HG03066 (cell line): Measurements from ENCODE around the gene CLIC1.

Experiments
- ATAC-seq: cut with Tn5 transposase; IDR thresholded peaks from one replicate; pipeline ENCODE4 v1.9.1; 2021; ENCODE audit warnings: low read depth; ENCODE audit not compliant: unreplicated experiment

The CLIC1 gene

DNA sequence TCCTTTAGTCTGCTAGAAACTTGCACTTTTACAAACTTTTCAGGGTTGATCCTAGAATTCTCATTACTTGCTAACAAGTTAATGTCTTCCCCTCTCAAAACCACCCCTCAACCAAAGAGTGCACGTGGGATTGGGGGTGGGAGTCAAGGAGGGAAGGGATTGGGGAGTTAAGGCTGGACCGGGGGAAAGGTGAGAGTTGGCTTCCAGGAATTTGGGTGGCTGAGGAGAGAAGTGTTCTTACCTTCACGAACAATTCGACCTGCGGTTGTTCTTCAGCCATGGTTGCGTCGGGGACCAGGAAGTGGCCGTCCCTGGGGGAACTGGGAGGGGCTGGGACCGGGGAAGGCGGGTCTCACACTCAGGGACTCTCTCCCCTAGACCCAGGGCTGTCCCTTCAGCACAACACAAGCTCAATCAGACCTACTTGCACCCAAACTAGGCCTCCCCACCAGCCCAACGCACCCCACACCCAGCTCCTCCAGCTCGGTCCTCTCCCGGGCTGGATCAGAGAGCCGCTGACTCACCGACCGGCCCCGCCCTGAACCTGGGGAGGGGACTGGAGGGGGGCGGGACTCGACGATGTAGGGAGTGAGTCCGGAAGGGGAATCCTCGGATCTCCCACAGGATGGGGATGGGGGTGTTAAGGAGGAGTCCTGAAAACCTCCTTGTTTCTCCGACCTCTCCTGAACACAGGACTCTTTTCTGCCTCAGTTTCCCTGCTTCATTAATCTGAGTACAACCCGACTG is at the start of gene CLIC1:
Gene CLIC1 (minus strand): TSS at position 510 of the 747 bp plus-strand sequence. CDS start 230 bp downstream, at position 280.
- no peak for ATAC-seq

DNA sequence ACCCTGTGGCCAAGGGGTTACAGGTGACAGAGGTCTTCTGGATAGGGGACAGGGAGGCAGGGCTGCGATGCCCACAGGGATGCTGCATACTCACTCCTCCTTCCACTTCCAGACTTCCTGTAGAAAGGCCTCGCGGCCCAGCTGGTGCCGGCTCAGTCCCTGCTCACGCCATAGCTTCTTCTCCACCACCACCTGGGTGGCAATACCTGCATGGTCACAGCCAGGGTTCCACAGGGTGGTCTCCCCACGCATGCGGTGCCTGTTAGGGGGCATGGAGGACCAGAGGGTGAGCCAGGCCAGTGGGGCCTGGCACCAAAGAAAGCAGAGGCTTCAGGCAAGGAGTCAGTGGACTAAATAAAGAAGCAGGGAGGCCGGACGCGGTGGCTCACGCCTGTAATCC is 49.1 kb upstream of the CLIC1 start:
- no peak for ATAC-seq

DNA sequence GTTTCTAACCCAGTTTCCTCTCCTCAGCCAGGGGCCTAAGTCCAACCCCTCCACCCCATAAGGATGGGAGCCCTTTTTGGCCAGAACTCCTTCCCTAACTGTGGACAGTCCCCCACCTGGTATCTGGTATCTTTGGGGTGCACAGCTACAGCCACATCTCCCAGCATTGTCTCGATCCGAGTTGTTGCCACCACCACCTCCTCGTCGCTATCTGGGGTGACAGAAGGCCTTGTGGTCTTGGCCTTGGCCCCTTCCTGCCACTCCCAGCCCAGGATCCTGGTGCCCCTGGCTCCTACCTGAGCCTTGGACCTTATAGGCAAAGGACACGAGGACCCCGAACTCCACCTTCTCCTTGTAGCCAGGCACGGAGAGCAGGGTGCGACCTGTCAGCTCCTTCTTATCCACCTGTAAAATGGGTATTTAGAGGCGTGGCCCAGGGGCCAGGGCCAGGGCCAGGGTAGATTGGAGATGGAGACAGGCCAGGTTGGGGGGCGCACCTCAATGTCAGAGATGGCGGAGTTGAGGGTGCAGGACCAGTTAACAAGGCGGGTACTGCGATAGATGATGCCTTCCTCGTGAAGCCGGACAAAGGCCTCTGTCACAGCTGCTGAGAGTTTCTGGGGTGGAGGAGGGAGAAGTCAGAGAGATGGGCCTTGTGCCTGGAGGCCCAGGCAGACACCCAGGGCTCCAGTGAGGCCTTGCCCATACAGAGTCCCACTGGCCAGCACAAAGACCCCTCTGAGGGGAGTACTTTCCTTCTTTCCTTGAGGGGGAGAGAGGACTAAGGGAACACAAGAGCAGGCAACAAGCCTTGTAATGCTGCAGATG is 48.0 kb upstream of the CLIC1 start:
- ATAC-seq: no peak

DNA sequence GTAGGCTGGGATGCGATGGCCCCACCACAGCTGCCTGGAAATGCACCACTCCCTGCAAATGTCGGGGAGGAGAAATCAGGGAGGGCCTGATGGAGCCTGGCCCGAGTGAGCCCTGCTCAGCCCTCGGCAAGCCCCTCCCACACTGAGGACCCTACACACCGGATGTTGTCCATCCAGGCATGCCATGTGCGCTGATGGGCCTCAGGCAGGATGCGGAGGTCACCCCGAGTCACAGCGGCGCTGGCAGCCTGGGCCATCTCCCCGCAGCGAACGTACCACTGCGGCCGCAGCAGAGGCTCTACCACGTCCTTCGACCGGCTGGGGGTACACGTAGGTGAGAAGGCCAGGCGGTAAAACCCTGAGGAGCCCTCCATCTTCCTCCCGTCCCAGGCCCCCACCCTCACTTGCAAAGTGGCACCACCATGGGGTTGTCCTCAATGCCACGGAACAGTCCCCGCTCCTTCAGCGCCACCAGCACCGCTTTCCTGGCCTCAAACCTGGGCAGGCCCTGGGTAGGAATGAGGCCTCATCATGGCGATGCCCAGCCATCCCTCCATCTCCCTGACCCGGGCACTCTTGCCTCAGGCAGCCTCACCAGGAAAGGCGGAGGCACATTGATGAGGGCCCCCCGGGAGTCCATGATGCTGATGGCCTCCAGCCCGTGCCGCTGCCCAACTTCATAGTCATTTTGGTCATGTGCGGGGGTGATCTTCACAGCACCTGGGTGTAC is 46.0 kb upstream of the CLIC1 start:
- no peak for ATAC-seq

DNA sequence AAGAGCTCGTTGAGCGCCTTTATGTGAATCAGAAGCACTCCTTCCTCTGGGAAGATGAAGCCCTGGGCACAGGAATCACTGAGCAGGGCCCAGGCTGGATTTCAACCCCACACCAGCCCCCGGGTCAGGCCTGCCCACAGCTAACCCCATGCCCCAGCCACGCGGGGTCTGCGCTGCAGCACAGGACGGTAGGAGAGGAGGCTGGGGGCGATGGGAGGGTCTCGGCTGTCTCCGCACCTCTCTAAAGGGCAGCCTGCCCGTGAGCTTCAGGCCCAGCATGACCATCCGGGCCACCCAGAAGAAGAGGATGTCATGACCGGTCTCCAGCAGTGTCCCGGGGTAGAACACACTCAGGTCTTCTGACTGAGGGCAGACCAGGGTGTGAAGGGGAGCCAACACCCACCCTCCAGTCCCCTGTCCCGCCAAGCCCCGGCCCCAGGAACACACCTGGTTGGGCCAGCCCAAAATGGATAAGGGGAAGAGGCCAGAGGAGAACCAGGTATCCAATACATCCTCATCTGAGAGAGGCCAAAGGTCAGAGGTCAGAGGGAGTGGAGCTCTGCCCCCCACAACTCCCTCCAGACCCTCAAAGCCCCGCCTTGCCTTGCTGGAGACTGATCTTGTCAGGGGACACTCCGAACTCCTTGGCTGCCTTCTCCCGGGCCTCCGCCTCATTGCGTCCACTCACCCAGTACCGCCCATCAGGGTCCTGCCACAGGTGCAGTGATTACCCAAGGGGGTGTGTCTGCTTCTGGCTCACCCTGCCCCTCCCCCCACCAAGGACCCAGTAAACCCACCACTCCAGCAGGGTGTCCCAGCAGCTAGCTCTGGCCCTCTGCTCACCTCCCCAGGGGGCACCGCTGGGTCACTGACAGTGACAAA is 45.2 kb upstream of the CLIC1 start:
- no peak for ATAC-seq

DNA sequence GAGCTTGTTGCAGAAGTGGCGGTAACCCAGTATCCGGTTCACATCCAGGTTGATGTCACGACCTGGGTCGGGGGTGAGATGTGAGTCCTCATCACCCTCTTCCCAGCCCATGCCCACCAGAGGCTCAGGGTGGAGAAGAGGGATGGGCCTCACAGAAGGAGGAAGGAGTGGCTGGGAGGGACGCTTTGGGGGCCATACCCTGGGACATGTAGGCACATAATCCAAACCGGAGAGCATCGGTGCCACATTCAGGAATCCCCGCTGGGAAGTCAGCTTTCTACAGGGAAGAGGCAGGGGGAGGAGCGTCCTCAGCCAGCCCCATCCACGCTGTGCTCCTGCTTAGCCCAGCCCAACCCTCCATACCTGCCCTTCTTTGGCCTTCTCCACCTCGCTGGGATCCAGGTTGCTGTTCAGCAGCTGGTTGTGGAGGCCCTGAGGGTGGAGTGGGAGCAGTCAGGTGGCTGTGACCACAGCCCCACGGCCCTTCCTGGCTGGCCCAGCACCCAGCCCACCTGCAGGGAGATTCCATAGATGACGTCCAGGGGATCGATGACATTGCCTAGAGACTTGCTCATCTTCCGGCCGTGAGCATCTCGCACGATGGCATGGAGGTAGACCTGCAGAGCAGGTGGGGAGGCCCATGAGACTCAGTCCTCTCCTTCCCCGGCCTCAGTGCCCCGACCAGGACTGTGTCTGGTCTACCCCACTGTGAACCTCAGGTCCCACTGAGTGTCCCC is 44.3 kb upstream of the CLIC1 start:
- ATAC-seq: no peak

DNA sequence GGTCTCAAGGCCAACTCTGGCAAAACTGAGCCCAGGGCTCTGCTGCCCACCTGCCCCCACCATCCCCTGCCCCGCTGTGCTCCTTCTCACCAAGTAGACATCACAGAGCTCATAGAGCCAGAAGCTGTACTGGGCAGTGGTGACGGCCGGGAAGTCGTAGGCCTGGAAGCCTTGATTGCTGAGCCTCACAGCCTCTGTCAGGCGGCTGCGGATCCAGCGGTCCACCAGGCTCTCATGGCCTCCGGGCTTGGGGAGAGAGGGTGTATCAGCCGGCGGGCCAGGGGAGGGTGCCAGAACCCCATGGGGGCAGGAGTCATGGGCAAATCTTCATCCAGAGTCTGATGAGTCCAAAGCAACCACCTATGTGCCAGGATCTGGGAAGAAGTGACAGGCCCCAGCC is 43.6 kb upstream of the CLIC1 start:
- ATAC-seq: no peak

DNA sequence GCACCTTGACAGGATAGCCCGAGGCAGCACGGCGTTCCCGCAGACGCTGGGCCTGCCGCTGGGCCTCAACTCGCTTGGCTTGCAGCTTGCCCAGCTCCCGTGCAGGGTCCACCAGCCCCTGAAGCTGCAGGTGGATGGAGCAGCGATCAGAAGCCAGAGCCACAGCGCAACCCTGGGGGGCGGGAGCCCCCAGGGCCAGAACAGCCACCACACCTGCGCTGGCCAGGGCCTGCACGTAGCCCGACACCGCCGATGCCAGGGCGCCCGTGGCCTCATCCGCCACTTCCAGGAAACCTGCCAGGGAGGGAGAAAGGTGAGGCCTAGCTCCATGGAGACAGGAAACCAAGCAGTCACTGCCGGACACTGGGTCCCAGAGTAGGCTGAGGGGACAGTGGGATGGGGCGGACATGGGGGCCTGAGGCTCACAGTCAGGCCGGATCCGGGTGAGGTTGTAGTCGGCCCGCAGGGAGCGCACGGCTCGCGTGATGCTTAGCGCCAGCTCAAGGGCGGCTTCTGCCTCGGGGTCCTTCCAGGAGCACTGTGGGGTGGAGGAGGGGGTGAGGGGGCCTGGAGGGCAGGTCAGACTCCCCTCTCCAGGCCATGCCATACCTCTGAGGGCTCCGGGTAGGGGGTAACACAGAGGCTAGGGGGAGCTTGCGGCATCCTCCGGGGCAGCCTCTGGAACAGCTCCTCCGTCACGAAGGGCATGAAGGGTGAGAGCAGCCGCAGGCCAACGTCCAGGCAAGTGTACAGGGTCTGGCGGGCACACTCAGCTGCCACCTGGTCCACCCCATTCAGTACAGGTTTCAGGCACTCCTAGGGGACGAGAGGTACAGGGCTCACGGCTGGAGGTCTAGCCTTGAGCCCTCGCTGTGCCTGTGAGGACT is 42.9 kb upstream of the CLIC1 start:
- ATAC-seq: no peak

DNA sequence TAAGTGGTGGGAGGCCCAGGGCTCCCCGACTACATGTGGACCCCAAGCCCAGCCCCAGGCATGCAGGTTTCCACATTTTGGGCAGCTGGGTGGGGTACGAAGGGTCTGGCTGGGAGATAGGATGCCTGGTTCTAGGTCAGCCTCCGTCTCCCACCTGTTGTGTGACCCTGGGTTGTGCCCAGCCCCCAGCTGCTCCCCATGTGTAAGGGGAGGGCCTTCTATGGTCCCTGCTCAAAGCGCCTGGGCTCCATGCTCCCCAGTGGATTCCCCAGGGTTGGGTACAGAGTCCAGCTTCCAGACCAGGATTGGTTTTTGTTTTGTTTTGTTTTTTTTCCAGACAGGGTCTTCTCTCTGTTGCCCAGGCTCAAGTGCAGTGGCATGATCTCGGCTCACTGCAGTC is 41.9 kb upstream of the CLIC1 start:
- ATAC-seq: no peak

DNA sequence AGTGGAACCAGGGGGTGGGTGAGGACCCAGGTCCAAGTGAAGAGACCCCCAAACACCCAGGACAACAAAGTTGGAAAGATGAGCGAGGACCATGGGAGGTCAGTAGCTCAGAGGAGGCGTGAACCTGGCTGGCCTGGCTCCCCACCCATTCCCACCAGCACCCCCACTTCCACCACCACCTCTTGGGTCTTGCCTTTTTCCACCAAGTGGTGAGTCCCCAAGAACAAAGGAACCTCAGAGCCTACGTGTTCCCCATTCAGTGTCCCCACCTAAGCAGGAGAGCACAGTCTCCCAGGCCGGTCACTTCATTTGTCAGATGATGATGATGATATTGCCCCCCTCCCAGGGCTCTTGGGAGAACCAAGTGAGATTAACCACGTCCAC is 41.3 kb upstream of the CLIC1 start:
- ATAC-seq: no peak

DNA sequence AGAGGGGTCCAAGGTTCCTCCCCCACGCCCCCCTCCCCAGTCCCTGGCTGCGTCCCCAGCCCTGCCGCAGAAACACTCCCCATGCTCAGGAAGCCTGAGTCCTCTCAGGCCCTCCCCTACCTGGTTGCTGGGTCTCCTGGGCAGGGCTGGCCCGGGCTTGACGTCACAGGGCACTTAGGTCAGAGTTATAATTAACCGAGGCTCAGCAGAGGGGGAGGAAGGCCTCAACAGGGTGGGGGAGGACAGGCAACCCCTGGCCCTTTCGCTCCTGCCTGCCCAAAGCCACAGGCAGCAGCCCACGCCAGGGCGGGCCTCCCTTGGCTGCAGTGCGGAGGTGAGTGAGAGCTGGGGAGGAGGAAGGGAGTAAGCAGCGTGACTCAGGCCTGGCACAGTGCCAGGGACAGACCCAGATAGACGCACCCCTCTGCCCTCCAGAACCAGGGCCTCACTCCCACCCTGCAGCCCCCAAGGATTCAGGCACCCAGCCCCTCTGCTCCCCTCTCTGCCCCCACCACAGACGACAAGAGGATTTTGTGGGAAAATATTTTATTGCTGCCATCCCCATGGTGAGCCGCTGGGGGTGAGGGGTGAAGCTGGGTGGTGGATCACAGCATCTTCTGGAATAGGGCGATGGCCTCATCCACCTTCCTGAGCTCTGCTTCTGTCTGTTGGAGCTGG is 40.8 kb upstream of the CLIC1 start, which contains the start of gene VWA7:
Gene VWA7 (minus strand): TSS at position 340 of the 678 bp plus-strand sequence. CDS start 549 bp downstream, outside the sequence.
- ATAC-seq: peak; percentile 73

DNA sequence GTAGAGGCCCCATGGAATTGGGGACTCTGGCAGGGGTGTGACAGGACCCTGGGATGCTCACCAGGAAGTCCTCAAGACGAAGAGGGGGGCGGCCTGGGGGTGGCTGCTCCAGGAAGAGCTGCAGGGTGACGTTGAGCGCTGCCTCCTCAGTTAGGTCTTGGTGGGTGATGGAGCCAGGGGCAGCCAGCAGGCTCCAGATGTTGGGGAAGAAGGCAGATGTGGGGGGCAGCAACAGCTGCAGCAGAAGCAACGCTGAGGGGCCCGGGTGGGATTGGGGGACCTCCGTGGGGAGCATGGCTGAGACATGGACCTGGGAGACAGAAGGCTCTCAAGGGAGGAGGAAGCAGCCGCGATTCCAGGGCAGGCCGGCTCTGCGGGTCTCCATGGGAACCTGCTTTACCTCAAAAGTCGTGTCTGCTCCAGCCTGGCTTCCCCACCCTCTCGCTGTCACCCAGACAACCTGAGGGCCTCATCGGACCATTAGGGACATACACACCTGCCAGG is 40.2 kb upstream of the CLIC1 start:
- ATAC-seq: peak; percentile 5

DNA sequence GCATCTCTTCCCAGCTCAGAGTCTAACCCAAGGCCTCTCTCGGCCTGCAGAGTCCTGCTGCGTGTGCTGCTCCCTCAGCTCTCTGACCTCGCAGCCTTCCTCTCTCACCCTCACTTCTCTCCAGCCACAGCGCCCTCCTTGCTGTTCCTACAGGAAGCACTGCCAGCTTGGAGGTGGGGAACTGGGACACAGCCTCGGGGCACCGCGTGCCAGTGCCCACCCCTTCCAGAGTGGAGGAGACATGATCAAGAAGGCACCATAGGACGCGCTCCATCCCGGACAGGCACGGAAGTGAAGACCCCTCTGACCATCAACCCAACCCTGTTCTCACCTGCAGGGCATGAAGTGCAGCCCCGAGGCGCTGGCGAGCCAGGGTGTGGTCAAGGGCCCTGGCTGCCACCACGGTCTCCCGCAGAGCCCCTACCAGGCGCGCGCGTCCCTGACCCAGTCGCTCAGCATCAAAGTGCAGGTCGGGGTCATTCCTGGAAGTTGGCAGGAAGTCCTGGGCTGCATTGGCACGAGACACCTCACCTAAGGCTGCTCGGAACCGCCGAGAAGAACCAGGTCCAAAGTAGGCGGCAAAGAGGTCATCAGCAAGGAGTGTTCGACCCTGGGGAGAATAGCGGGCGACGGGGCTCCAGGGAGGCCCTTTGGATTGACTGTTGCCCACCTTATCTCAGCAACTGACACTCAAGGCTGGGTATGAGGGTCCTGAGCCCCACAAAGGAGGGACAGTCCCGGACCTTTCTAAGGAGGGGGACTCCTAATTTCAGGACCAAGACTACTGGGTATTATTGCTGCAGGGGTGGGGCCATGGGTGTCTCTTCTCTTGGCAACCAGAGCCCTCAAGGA is 39.5 kb upstream of the CLIC1 start:
- no peak for ATAC-seq

DNA sequence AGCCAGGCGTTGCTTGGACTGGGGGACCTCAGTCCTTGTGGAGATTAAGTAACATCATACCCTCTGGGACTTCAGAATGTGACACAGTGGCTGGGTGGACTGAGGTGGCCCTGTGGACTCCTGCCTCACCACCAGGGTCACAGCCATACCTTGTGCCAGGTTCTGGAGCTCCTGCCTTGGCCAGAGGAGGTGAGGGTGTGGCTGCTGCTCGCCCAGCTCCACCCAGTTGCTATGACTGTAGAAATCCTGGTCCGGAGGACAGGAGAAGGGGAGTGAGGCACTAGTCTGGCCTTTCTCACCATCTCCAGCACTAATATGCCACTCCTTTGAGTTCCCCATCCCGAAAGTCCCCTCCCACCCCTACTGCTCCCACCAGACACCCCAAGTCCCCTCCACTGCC is 38.9 kb upstream of the CLIC1 start:
- no peak for ATAC-seq

DNA sequence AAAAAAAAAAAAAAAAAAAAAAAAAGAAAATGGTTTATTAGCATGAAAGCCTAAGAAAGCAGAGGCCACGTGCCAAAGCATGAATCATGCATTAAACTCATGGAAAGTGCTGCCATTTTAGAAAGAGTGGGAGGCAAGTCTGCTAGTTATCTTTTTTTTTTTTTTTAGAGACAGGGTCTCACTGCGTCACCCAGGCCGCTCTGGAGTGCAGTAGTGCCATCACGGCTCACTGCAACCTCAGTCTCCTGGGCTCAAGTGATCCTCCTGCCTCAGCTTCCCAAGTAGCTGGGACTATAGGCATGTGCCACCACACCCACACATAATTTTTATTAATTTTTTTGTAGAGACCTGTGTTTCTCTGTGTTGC is 35.6 kb upstream of the CLIC1 start:
- no peak for ATAC-seq

DNA sequence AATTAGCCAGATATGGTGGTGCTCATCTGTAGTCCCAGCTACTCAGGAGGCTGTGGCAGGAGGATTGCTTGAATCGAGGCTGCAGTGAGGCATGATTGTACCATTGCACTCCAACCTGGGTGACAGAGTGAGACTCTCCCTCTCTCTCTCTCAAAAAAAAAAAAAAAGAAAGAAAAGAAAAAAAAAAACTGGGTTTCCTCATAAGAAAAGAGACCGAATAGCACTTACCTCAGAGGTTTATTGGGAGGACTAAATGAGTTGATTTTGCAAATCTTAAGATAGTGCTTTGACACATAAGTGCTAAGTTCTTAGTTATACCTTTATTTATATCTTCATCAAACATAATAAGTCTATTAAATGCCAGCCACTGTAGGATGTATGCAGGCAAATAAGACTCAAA is 34.5 kb upstream of the CLIC1 start:
- no peak for ATAC-seq
